ENCODE measurements around the gene HSDL1. TPM values are rescaled to one million over a fixed set of nuclear protein-coding genes. Genes with fewer than 3 reads are reported as not detected.
A peak's percentile ranks its signal among the peaks of the same experiment; 100 is the strongest.

Gene HSDL1
- total and polyA plus RNA-seq, 2 of the 4 experiments (the other 2 are of a cell fraction), result 11.6 to 18.3 TPM

DNA sequence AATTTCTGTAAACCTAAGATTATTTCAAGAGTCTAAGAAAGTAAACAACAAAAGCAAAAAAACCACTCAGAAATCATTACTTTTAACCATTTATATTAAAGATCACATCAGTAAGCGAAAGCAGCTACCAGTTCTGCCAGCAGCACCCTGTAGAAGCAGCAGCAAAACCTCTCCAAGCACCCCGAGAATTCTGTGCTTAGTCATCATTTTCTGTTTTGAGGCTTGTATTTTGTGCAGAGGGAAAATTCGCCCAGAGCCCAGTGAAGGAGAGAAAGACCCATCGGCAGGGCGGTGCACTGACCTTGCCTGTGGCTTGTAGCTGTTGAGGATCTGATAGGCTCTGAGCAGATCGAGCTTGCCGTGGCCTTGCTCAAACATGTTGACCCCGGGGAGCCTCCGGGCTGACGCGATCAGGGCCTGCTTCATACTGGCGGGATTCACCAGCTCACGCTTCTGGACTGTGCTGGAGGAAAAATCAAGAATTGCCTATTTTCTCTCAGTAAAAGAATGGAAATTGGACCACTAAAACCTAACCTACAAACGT is 63.5 kb downstream of the HSDL1 start:
- H3K4me1 ChIP-seq (ENCODE audit: control insufficient read depth, insufficient read depth, low read length), result no peaks in the 10 kb centered on the region
- H4K91ac ChIP-seq (ENCODE audit: insufficient read depth, low read depth, low read length), result no peak overlapping the region
- no peak overlapping the region for H2BK20ac ChIP-seq (ENCODE audit: low read depth, low read length)
- dilution Hi-C loops (cut with HindIII; ENCODE audit: low sequenced_read_pairs, unreplicated experiment) (no loop called here), in situ Hi-C loops (cut with MboI; ENCODE audit: low sequenced_read_pairs) (loop anchor here (10.0 kb wide), 1 partner anchor 403 kb away; no protein-coding TSS in a partner anchor), intact Hi-C loops (cut with micrococcal nuclease) (no loop called here)
- H3K56ac ChIP-seq (ENCODE audit: extremely low read depth, insufficient read depth, low read length), result no peak overlapping the region
- ChIA-PET CTCF (no interaction called here), POLR2A (ENCODE audit: unreplicated experiment) (no interaction called here)
- no peak overlapping the region for H3K23ac ChIP-seq (ENCODE audit: low read depth, low read length)
- H2BK5ac ChIP-seq (ENCODE audit: low read depth, low read length, poor library complexity, severe bottlenecking), result no peak overlapping the region
- no peak overlapping the region for H2BK120ac ChIP-seq (ENCODE audit: low read depth, low read length)
- H3K18ac ChIP-seq (ENCODE audit: low read depth, low read length), result no peak overlapping the region
- DNase-seq, result no peak
- H2AK5ac ChIP-seq (ENCODE audit: low read depth, low read length), result no peak overlapping the region
- H4K20me1 ChIP-seq (ENCODE audit: insufficient read depth, low read length), result peaks cover 16% of the 10 kb centered on the region; the same call in 1 of the 2 replicates
- H4K8ac ChIP-seq (ENCODE audit: low read depth in 2 of 2, low read length in 2 of 2), result no peak overlapping the region
- no peak overlapping the region for H3K14ac ChIP-seq (replicated peaks; ENCODE audit: low read depth, low read length)
- H3K4ac ChIP-seq (ENCODE audit: low read depth, low read length), result no peak overlapping the region
- no TSS peak for BruUV-seq (replicated peaks)
- no peak overlapping the region for H2BK15ac ChIP-seq (ENCODE audit: low read depth, low read length)
- H3K4me2 ChIP-seq (ENCODE audit: low read depth, low read length), result no peak overlapping the region
- H2AK9ac ChIP-seq (replicated peaks; ENCODE audit: low read depth, low read length, poor library complexity), result no peak overlapping the region
- H3K9me1 ChIP-seq (ENCODE audit: insufficient read depth, low read length), result no peaks in the 10 kb centered on the region
- no peak overlapping the region for H3K9ac ChIP-seq (ENCODE audit: low read depth, low read length)
- H3K79me1 ChIP-seq (ENCODE audit: low read depth in 1 of 2, low read length in 2 of 2), result peaks cover 0 to 8% of the 10 kb centered on the region in 2 experiments; a peak in 2 of 4 replicates
- no peaks in the 10 kb centered on the region for H3K9me3 ChIP-seq (ENCODE audit: control insufficient read depth, insufficient read depth, low read length)
- TF ChIP-seq MXI1 (IDR thresholded peaks at IDR 0.05; ENCODE audit: borderline replicate concordance, low read depth, low read length), result no peak
- TF ChIP-seq MAFK (IDR thresholded peaks at IDR 0.05; ENCODE audit: low read depth, low read length), result peak; percentile 76
- no peak for TF ChIP-seq SMC3 (IDR thresholded peaks at IDR 0.05; ENCODE audit: low read depth, low read length)
- TF ChIP-seq ELK1 (IDR thresholded peaks at IDR 0.05; ENCODE audit: borderline replicate concordance, low read depth, low read length), result no peak
- no peak overlapping the region for H3K4me3 ChIP-seq (ENCODE audit: insufficient read depth, low read depth, low read length)
- no peak overlapping the region for H2AFZ ChIP-seq (replicated peaks; ENCODE audit: low read length, poor library complexity)
- WGBS, 2 experiments (ENCODE audit: extremely low coverage in 2 of 2, insufficient read length in 1 of 2), result 74% methylated on average over 5 of the region's 14 CpGs; no CpG with 5 or more reads in 1 of the 2 experiments
- peaks cover 42% of the 10 kb centered on the region for H3K36me3 ChIP-seq (ENCODE audit: control insufficient read depth, insufficient read depth, low read length)
- H4K5ac ChIP-seq (ENCODE audit: low read depth, low read length), result no peak overlapping the region
- no peak for ATAC-seq (ENCODE audit: low read depth)
- H3K27ac ChIP-seq (ENCODE audit: insufficient read depth, low read length), result no peak overlapping the region
- H3K27me3 ChIP-seq (ENCODE audit: control insufficient read depth, insufficient read depth, low read length), result no peaks in the 10 kb centered on the region
